ENCODE measurements around the gene ARRDC4.

GRCh38 chr15:97963779-97964178 is 3.3 kb downstream of the ARRDC4 start:
- no peak for TF ChIP-seq POLR2A (IDR thresholded peaks at IDR 0.05; ENCODE audit: low read length)
- TF ChIP-seq GATA1 (IDR thresholded peaks at IDR 0.05; ENCODE audit: low read depth, low read length): no peak
